HCT116 (cell line): ENCODE data around the gene ARMH3. TPM values are rescaled to one million over a fixed set of nuclear protein-coding genes. Genes with fewer than 3 reads are reported as not detected.

Experiments
- ATAC-seq: fragments of 200-7000 bp; cut with Tn5 transposase; 2 replicates; pipeline ENCODE4 v1.9.1; 2020; ENCODE audit warnings: mild to moderate bottlenecking, moderate library complexity
- BruUV-seq: library from RNA; stranded (reverse); fragments of 400-500 nt; replicated peaks from 2 replicates; lab custom pipeline; 2021; lab: Mats Ljungman, UMichigan
- CTCF ChIA-PET: fragments of 300-600 bp; sonication (Branson Sonifier 250); formaldehyde crosslinking; loops from one replicate; lab custom pipeline; 2021; ENCODE audit warnings: antibody characterized with exemption; lab: Charles Lee
- POLR2A ChIA-PET: fragments of 300-600, 350-600 bp; sonication (Branson Sonifier 250); formaldehyde crosslinking; loops from one replicate; lab custom pipeline; 2021; ENCODE audit warnings: antibody characterized with exemption; lab: Charles Lee
- RAD21 ChIA-PET, 2 experiments: fragments of 300-600 bp; sonication (Branson Sonifier 250); formaldehyde crosslinking; loops; one replicate each; lab custom pipeline; 2023; ENCODE audit warnings: low total read pairs in 2 of 2; ENCODE audit not compliant: uncharacterized antibody in 2 of 2, unreplicated experiment in 2 of 2, low non-redundant PET in 1 of 2; lab: Charles Lee
- DNase-seq: peaks from one replicate; pipeline ENCODE4 v3.0.0-alpha.2; 2010; ENCODE audit warnings: low read depth, low spot score
- H2AFZ ChIP-seq: fragments of 200-600 bp; shearing (Covaris generic), sonication (generic); 2 replicates; pipeline ENCODE4 v1.6.1; 2017; ENCODE audit warnings: low read depth, mixed run types, mixed read lengths, antibody characterized with exemption, low read length; ENCODE audit not compliant: poor library complexity, severe bottlenecking
- H3K27ac ChIP-seq: 2 replicates; pipeline ENCODE4 v1.5.1; 2012; ENCODE audit warnings: low read depth, low read length
- H3K27me3 ChIP-seq: fragments of 200-600 bp; sonication (generic); 2 replicates; pipeline ENCODE4 v1.6.1; 2016; ENCODE audit warnings: mixed run types, low read length, mixed read lengths; ENCODE audit not compliant: insufficient read depth
- H3K36me3 ChIP-seq, 2 experiments: fragments of 200-500 bp in 1 of 2; fragments of 200-600 bp in 1 of 2; sonication (Bioruptor generic) in 1 of 2; sonication (generic) in 1 of 2; 2 replicates each; pipeline versions ENCODE4 v1.5.1 to v1.6.1; 2014 to 2016; ENCODE audit warnings: low read length in 2 of 2, inconsistent platforms in 1 of 2, mixed read lengths in 1 of 2, mixed run types in 1 of 2; ENCODE audit not compliant: insufficient read depth in 2 of 2, control insufficient read depth in 1 of 2
- H3K4me1 ChIP-seq, 2 experiments: fragments of 200-600 bp in 1 of 2; sonication (generic) in 1 of 2; 2 replicates each; pipeline versions ENCODE4 v1.5.1 to v1.6.1; 2012 to 2017; ENCODE audit warnings: low read length in 2 of 2, inconsistent platforms in 1 of 2, mild to moderate bottlenecking in 1 of 2, mixed read lengths in 1 of 2, mixed run types in 1 of 2, moderate library complexity in 1 of 2; ENCODE audit not compliant: insufficient read depth in 2 of 2, control insufficient read depth in 1 of 2
- H3K4me2 ChIP-seq: fragments of 200-600 bp; sonication (generic); 2 replicates; pipeline ENCODE4 v1.6.1; 2017; ENCODE audit warnings: mixed run types, low read length, mixed read lengths
- H3K4me3 ChIP-seq, 2 experiments: fragments of 200-600 bp in 1 of 2; sonication (generic) in 1 of 2; replicated peaks in 1 of 2; 2 replicates each; pipeline ENCODE4 v1.5.1; 2011 to 2016; ENCODE audit warnings: low read length in 2 of 2, control low read depth in 1 of 2, low read depth in 1 of 2, mild to moderate bottlenecking in 1 of 2, mixed read lengths in 1 of 2, mixed run types in 1 of 2
- H3K79me2 ChIP-seq: fragments of 200-600 bp; sonication (generic); 2 replicates; pipeline ENCODE4 v1.6.1; 2017; ENCODE audit warnings: mild to moderate bottlenecking, mixed run types, low read length, moderate library complexity, mixed read lengths; ENCODE audit not compliant: insufficient read depth
- H3K9ac ChIP-seq: fragments of 200-600 bp; sonication (generic); 2 replicates; pipeline ENCODE4 v1.6.1; 2016; ENCODE audit warnings: low read length, mixed read lengths
- H3K9me2 ChIP-seq: fragments of 200-600 bp; sonication (generic), shearing (Covaris generic); 2 replicates; pipeline ENCODE4 v1.6.1; 2017; ENCODE audit warnings: mixed run types, mild to moderate bottlenecking, moderate library complexity; ENCODE audit not compliant: insufficient read depth
- H3K9me3 ChIP-seq, 2 experiments: fragments of 200-500 bp in 1 of 2; fragments of 200-600 bp in 1 of 2; sonication (Bioruptor generic) in 1 of 2; sonication (generic) in 1 of 2; 2 replicates each; pipeline ENCODE4 v1.6.1; 2014 to 2017; ENCODE audit warnings: low read length in 2 of 2, mixed read lengths in 2 of 2, inconsistent platforms in 1 of 2, low read depth in 1 of 2, mild to moderate bottlenecking in 1 of 2, mixed run types in 1 of 2, moderate library complexity in 1 of 2; ENCODE audit not compliant: control insufficient read depth in 1 of 2, insufficient read depth in 1 of 2
- H4K20me1 ChIP-seq: fragments of 200-600 bp; sonication (generic), shearing (Covaris generic); 2 replicates; pipeline ENCODE4 v1.6.1; 2017; ENCODE audit warnings: mixed run types, mild to moderate bottlenecking, moderate library complexity; ENCODE audit not compliant: insufficient read depth
- CBX3 ChIP-seq: IDR thresholded peaks from 2 replicates; pipeline ENCODE4 v1.6.1; 2012; ENCODE audit warnings: low read depth
- EGR1 ChIP-seq: IDR thresholded peaks from 2 replicates; pipeline ENCODE4 v1.6.1; 2012; ENCODE audit warnings: low read depth
- EZH2 ChIP-seq: fragments of 200-600 bp; sonication (generic); IDR thresholded peaks from 2 replicates; pipeline ENCODE4 v1.6.1; 2017; ENCODE audit warnings: antibody characterized with exemption, mixed run types
- EZH2phosphoT487 ChIP-seq: fragments of 200-600 bp; IDR thresholded peaks from 2 replicates; pipeline ENCODE4 v1.6.1; 2018; ENCODE audit warnings: antibody characterized with exemption, borderline replicate concordance
- FOSL1 ChIP-seq: IDR thresholded peaks from 2 replicates; pipeline ENCODE4 v1.6.1; 2012; ENCODE audit warnings: low read depth
- JUND ChIP-seq: IDR thresholded peaks from 2 replicates; pipeline ENCODE4 v1.6.1; 2012
- MAX ChIP-seq: IDR thresholded peaks from 2 replicates; pipeline ENCODE4 v1.6.1; 2012
- POLR2AphosphoS5 ChIP-seq: IDR thresholded peaks from 2 replicates; pipeline ENCODE4 v1.6.1; 2011; ENCODE audit warnings: mild to moderate bottlenecking, low read depth, low read length, moderate library complexity
- REST ChIP-seq: IDR thresholded peaks from 2 replicates; pipeline ENCODE4 v1.6.1; 2012; ENCODE audit warnings: low read depth
- SP1 ChIP-seq: IDR thresholded peaks from 2 replicates; pipeline ENCODE4 v1.6.1; 2012; ENCODE audit warnings: low read depth
- SRF ChIP-seq: IDR thresholded peaks from 2 replicates; pipeline ENCODE4 v1.6.1; 2012; ENCODE audit warnings: low read depth
- TCF7L2 ChIP-seq: IDR thresholded peaks from 2 replicates; pipeline ENCODE4 v1.7.0; 2011; ENCODE audit warnings: borderline replicate concordance, inconsistent platforms; ENCODE audit not compliant: insufficient read depth, insufficient read length; ENCODE audit errors: extremely low read depth
- YY1 ChIP-seq: IDR thresholded peaks from 2 replicates; pipeline ENCODE4 v1.6.1; 2011; ENCODE audit warnings: low read length, low read depth, moderate library complexity, mild to moderate bottlenecking; ENCODE audit not compliant: insufficient replicate concordance; ENCODE audit errors: extremely low read depth
- ZNF274 ChIP-seq: fragments of 200-500 bp; sonication (Bioruptor generic); IDR thresholded peaks from 2 replicates; pipeline ENCODE4 v1.6.1; 2014; ENCODE audit warnings: mild to moderate bottlenecking, low read depth, low read length, inconsistent platforms
- intact Hi-C: fragments of 100-400 bp; cut with micrococcal nuclease; formaldehyde crosslinking; loops from 2 replicates; pipeline ENCODE4 v1.10.0; 2022
- total RNA-seq: library from RNA; stranded (reverse); gene quantifications from one replicate; pipeline ENCODE4 v1.2.1, GENCODE V29; 2021; ENCODE audit not compliant: unreplicated experiment

ARMH3 gene
- total RNA-seq, 1 experiment from 2014 or later = 30.4 TPM

DNA sequence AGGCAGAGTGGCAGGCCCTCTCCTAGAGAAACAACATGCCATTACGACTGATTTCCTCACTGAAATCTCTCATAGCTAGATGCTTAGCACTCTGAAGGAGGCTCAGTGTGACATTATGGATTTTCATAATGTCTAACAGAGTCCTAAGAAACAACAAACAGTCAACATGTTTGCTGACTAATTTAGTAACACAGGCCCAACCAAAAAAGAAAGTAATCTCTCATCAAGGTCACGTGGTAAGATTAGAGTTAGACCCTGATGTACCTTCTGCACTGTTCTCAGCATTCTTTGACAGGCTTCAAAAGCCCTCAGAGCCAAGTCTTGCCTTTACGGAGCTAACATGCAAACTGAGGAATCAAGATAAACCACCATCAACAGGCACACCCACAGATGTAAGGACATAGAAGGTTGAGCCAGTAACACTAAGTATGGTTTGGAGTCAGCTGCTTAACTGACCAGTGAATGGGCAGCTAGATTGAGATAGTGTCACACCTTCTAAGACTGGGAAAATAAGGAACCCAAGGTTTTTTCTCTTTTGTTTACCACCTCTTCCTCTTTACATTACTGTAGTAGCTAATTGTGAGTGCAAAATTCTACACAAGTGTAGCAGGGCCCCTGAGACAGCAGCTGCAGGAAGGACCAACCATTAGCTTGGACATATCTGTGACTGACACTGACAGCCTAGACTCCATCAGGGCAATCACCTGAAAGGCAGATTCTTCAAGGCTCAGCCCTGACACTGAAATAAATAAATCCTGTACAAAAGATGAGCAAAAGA, 197.1 kb downstream of the ARMH3 start:
- CTCF ChIA-PET = interaction anchor here (1.1 to 3.9 kb wide), 2 partner anchors 18 to 78 kb away, joined by 3 to 25 read pairs; no protein-coding TSS in a partner anchor

More for the DNA sequence above, 197.1 kb downstream of the ARMH3 start:
- no peaks in the 10 kb centered on the region for H4K20me1 ChIP-seq
- no peak for TF ChIP-seq CBX3
- TF ChIP-seq EGR1 = no peak
- no peak for TF ChIP-seq JUND
- TF ChIP-seq REST = no peak
- TF ChIP-seq SP1 = no peak
- no peak for TF ChIP-seq ZNF274
- no peak for TF ChIP-seq SRF
- no peak for TF ChIP-seq EZH2
- no peak for TF ChIP-seq TCF7L2
- TF ChIP-seq EZH2phosphoT487 = no peak
- TF ChIP-seq POLR2AphosphoS5 = no peak
- no peak for TF ChIP-seq YY1
- TF ChIP-seq MAX = no peak
- TF ChIP-seq FOSL1 = no peak
- no peak overlapping the region for H3K27ac ChIP-seq
- H3K9me2 ChIP-seq = no peaks in the 10 kb centered on the region
- POLR2A ChIA-PET = no interaction called here
- no peaks in the 10 kb centered on the region for H3K36me3 ChIP-seq
- intact Hi-C loops = no loop called here
- no peak overlapping the region for H3K9ac ChIP-seq
- no peak for ATAC-seq
- H3K4me1 ChIP-seq = peaks cover 0 to 6% of the 10 kb centered on the region in 2 experiments; a peak in 1 of 4 replicates
- BruUV-seq = no TSS peak
- H3K27me3 ChIP-seq = no peaks in the 10 kb centered on the region
- H3K9me3 ChIP-seq = peaks cover 5 to 7% of the 10 kb centered on the region in 2 experiments; a peak in 1 of 4 replicates
- RAD21 ChIA-PET = no interaction called here
- H3K79me2 ChIP-seq = no peaks in the 10 kb centered on the region
- H3K4me2 ChIP-seq = no peak overlapping the region
- H2AFZ ChIP-seq = no peak overlapping the region
- no peak overlapping the region for H3K4me3 ChIP-seq
- DNase-seq = no peak
